Activated gamma-delta T cell treated with anti-CD3 and anti-CD28 coated beads, Interleukin-2, amount 50 U/mL, for 16 hours (primary cell): ENCODE measurements around the gene KMT2A.
"Not testable (repeated sequence)": the region's sequence is repeated elsewhere in the genome, so short reads cannot be mapped to it uniquely, and the experiment has no call there.

ENCODE experiments used
- DNase-seq: peaks from one replicate; pipeline ENCODE4 v3.0.0-alpha.2; 2020; ENCODE audit warnings: low read depth

Gene KMT2A

GRCh38 chr11:118533769-118534729, 97.8 kb downstream of the KMT2A start:
- DNase-seq, result no peak

- no peak for DNase-seq
Measured at GRCh38 chr11:118535261-118535660, 99.0 kb downstream of the KMT2A start.

- DNase-seq, result no peak
Measured at GRCh38 chr11:118536726-118537125, 100.4 kb downstream of the KMT2A start.

- DNase-seq, result no peak
Measured at GRCh38 chr11:118537409-118537980, 101.2 kb downstream of the KMT2A start.

GRCh38 chr11:118544010-118544646, 107.8 kb downstream of the KMT2A start:
- no peak for DNase-seq

- DNase-seq, result no peak
Measured at GRCh38 chr11:118544647-118545010, 108.3 kb downstream of the KMT2A start.

- DNase-seq, result no peak
Measured at GRCh38 chr11:118545533-118545932, 109.2 kb downstream of the KMT2A start.

- DNase-seq, result no peak
Measured at GRCh38 chr11:118547132-118547531, 110.8 kb downstream of the KMT2A start.

- DNase-seq, result no peak
Measured at GRCh38 chr11:118552341-118552740, 116.0 kb downstream of the KMT2A start.

GRCh38 chr11:118560806-118561205, 124.5 kb downstream of the KMT2A start:
- DNase-seq, result no peak

GRCh38 chr11:118565051-118565450, 128.8 kb downstream of the KMT2A start:
- DNase-seq, result no peak

GRCh38 chr11:118569670-118570069, 133.4 kb downstream of the KMT2A start:
- no peak for DNase-seq

- DNase-seq, result no peak
Measured at GRCh38 chr11:118570787-118571186, 134.5 kb downstream of the KMT2A start.

GRCh38 chr11:118571701-118572060, 135.4 kb downstream of the KMT2A start:
- DNase-seq, result not testable (repeated sequence)

GRCh38 chr11:118572061-118572980, 136.0 kb downstream of the KMT2A start, which contains the start of gene ARCN1:
Gene ARCN1 (plus strand): TSS chr11:118572409. CDS start chr11:118572548, 139 bp downstream.
- peak; percentile 64 for DNase-seq

- DNase-seq, result no peak
Measured at GRCh38 chr11:118572981-118573550, 136.8 kb downstream of the KMT2A start.

- no peak for DNase-seq
Measured at GRCh38 chr11:118574636-118575035, 138.3 kb downstream of the KMT2A start.
